Stimulated activated CD4-positive, alpha-beta T cell treated with anti-CD3 and anti-CD28 coated beads, Interleukin-4, amount 100 ng/mL, for 1 hour (primary cell): ENCODE results near the gene SDC1.

Experiments
- DNase-seq: peaks from one replicate; pipeline ENCODE4 v3.0.0-alpha.2; 2020

SDC1 gene

DNA sequence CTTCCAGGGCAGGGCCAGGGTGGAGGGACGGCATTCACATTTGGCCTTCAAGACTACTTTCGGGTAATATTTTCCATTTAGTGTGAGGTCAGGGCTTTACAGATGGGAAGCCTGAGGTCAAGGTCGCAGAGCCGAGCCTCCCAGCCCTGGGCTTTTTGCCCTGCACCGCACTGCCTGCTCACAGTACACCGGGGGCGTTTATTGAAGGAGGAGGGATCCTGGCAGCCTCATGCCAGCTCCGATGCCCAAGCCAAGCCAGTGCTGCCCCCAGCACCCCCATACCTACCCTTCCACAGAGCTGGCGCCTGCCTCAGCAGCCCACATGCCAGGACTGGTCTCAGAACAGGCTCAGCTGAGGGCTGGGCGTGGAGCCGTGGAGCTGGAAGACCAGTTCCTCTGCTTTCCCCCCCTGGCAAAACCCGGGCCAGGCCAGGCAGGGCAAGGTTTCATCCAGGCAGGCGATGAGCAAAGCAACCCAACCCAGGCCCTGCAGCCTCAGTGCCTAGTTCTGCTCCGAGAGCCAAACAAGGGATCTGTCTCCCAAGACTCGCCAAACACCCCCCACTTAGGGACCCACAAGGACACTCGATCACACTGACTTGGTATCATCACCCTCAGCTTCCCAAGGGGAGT is 11.9 kb downstream of the SDC1 start:
- no peak for DNase-seq

DNA sequence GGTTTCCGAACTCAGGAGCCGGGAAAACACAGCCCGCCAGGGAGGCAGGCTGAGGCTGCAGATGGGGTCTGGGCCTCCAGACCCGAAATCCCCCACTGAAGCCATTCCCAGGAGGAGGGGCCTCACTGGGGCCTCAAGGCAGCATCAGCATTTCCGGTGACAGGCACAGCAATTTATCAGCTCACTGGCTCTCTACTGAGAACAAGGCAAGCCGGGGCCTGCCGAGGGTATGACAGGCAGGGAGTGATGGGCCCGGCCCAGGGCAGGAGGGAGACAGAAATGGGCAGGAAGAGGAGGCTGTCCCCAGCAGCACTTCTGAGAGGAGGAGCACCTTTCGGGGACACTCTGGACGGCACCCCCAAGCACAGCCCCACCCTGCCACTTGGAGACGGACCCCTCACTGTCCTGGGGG is 12.5 kb downstream of the SDC1 start:
- no peak for DNase-seq

DNA sequence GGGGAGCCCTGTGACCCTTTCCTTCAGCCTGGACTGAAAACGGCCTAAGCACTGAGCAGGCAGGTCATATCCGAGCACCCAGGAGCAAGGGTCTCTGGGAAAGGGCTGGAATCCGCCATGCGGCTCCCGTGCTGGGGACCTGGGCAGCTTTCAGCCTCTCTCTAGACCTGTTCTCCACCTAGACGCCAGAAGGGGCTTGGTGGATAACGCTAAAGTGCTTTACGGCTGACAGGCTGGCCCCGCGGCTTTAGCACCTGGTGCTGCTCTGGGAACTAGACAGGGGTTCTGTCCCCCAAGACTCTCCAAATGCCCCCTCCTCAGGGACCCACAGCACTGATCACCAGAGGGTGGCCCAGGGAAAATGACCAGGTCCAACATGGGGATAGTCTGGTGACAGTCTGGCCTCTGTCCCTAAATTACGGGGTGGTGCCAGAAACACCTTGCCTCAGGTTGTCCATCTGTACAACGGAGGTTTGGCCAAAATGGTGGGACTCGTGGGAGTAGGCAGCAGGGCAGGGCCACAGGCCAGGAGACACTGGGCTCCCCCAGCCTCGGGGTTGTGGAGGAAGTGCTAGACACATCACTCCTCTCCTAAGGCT is 13.0 kb downstream of the SDC1 start:
- no peak for DNase-seq

DNA sequence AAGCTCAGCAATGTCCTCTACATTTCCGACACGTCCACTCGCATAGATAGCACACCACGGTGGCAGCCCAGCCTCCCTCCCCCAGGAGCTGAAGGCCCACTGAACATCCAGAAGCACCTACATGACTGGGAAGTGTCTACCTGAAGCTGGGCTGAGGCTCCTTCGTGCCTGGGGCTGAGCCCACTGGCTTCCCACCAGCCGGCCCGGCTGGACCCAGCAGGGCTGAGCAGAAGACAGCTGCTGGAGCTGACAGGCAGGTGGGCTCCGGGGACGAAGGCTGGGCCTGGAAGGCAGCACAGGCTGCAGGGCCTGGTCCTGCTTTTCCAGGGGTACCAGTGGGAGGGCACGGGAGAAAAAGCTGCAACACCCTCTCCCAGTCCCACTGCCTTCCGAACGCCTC is 13.5 kb downstream of the SDC1 start:
- DNase-seq = no peak

DNA sequence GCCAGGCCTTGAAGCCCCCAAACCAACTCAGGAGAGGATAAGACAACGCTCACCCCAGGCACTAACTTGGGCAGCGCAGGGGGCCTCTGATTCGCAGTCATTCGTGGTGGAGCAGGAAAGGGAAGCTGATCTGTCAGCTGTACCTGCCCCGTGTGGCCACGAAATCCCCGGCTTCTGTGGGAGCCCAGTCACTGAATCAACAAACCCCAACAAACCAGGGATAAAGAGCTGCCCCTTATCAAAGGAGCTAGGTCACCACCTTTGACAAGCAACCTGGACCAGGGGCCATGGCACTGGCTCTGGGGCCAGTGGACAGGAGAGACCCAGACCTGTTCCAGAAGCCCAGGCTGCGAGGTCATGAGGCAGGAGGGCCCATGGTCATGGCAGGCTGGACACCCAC is 14.5 kb downstream of the SDC1 start:
- no peak for DNase-seq

DNA sequence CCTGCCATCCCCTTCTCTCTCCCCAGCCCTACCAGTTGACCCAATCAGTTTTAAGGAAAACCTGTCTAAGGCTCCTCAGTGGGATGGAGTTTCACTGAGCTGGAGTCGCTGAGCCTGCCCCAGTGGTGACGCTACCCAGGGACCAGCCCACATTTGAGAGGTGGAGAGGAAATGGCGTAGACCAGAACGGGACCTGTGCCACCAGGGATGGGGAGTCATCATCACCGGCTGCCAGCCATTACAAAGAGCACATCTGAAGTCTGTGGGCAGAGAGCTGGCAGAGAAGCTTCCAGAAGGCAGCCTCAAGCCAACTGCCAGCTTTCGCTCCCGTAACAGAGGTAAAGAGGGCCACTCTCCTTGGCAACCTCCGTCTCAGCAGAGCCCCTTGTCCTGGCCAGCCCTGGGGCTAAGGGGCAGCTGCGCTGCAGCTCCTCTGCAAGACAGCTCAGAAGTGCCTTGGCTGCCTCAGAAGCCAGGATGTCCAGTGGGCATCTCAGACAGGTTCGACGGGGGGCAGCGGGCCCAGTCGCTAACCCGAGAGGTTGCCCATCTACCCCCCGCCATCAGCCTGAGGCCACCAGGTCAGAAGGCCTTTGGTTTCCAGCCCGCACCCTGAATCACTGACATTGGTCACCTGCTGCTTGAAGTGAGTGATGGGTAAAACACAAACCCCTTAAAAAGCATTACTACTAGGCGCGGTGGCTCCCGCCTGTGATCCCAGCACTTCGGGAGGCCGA is 15.4 kb downstream of the SDC1 start:
- no peak for DNase-seq

DNA sequence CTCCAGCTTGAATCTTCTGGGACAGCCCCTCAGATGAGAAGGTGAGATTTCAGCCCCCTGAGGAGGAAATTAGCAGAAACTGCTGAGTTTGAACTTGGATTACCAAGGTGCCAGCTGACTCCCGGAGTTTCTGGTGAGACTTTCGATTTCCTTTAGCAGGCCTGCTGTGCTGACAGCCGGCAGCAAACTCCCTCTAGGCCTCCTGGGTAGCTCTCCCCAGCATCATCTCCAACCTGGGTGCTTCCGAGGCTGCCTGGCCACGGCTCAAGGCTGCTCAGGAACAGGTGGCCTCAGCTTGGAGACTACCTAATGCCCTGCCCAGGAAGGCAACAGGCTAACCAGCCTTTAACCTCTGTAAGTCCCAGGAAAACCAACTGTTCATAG is 16.5 kb downstream of the SDC1 start:
- DNase-seq = no peak

DNA sequence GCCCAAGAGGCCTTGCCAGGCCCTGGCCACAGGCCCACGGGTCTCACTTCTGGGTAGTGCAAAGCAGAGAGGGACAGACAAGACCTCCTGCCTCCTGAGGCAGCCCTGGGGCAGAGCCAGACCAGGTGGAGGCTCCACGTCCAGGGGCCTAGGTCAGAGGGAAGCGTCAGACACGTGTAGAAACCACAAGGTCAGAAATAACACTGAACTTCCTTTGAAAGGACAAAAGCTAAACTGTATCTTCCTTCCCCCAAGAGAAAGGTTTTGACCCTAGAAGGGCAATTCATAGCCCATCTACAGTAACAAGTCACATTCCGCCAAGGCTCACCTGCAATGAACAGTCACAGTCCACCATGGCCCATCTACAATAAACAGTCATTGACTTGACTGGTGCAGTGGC is 17.9 kb downstream of the SDC1 start:
- no peak for DNase-seq

DNA sequence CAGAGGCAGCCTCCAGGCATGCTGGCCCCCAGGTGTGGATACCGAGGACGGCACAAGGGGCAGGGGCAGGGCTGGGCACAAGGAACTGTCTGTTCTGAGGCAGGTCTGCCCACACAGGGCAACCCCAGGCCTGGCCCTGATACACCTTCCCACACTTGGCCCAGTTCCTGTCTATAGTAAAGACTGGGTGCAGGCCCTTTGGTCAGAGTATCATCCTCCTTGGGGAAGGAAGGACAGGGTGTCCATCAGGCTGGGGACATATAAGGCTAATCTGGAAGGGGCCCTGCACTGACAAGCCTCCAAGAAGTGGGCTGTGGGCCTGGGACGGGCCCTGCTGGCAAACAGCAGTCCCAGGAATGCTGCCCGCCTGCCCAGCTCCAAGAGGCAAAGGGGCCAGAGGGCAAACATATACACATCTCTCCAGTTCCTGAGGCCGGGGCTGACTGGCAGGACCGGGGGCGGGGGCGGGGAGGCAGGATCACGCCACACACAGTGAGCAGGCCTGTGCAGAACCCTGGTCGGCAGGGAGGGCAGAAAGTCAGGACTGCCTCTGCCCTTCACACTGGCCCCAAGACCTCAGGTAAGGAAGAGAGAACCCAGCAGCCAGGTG is 18.9 kb downstream of the SDC1 start:
- no peak for DNase-seq

DNA sequence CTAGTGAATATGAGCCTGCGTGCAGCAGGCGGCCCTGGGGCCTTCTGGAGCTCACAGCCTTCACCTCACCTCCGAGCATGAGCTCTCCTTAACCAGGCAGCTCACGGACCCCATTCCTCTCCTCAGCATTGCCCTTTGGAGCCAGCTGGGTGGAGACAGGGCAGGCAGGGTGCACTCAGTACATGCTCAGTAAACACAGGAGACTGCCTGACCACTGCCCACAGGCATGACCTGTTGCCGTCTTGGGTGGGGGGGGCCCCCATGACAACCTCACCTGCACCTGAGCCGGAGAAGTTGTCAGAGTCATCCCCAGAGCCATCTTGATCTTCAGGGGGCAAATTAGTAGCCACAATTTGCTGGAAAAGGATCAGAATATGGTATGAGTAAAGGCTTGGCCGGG is 19.9 kb downstream of the SDC1 start:
- no peak for DNase-seq

DNA sequence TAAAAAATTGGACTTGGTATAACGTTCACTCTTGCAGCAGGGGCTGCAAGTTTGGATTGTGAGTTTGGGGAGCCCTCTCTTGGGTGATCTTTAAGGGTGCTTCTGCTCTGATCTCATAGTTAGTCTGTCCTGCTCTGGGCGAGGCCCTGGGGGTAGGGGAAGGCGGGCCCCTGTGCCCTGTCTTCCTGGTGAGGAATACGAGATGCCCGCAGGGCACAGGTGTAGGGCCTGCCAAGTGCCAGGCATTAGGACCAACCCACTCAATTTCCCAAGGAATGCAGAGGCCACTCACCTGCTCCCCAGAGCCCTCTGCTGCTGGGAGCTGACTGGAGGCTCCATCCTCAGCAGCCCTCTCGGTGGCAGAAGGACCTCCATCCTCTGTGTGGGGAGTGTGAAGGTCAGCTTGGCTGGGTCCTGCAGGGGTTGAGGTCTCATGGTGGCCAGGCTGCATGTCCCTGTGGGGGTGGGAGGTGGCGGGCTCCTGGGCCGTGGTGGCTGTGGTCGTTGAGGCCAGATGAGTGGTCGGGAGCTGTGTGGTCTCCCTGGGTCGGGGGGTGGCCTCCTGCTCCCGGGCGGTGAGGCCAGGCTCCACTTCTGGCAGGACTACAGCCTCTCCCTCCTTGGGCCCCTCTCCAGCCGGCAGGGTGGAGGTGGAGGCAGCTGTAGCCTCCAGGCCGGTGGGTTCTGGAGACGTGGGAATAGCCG is 21.3 kb downstream of the SDC1 start:
- no peak for DNase-seq

DNA sequence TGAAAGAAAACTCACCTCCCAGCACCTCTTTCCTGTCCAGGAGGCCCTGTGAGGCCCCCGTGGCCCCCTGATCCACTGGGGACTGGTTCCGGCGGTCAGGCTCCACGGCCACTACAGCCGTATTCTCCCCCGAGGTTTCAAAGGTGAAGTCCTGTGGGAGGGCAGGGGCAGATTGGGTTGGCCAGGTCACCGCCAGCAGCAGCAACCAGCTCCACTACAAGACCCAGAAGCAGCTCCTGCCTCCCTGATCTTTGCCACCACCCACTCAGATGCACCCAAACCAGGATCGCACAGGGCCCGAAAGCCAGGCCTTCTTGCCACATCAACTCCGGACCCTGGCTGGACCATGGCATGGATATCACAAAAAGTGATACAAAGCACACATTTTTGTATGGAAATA is 21.9 kb downstream of the SDC1 start:
- no peak for DNase-seq

DNA sequence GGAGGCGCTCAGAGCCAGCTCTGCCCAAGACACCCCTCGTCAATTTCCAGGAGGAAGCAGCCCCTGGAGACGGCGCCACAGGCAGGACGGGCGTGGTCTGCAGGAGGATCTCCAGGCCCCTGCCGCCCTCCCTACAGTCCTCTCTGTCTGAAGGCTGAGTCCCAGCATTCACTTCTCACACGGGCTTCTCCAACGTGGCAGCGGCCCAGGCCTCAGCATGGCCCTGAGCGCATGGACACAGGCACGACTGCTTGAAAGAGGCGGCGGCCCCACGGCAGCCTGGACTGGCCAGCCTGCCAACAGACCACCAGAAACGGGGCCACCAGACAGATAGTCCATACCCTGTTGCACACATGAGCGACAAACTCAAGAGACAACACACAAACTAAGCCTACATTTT is 23.3 kb downstream of the SDC1 start:
- DNase-seq = no peak

DNA sequence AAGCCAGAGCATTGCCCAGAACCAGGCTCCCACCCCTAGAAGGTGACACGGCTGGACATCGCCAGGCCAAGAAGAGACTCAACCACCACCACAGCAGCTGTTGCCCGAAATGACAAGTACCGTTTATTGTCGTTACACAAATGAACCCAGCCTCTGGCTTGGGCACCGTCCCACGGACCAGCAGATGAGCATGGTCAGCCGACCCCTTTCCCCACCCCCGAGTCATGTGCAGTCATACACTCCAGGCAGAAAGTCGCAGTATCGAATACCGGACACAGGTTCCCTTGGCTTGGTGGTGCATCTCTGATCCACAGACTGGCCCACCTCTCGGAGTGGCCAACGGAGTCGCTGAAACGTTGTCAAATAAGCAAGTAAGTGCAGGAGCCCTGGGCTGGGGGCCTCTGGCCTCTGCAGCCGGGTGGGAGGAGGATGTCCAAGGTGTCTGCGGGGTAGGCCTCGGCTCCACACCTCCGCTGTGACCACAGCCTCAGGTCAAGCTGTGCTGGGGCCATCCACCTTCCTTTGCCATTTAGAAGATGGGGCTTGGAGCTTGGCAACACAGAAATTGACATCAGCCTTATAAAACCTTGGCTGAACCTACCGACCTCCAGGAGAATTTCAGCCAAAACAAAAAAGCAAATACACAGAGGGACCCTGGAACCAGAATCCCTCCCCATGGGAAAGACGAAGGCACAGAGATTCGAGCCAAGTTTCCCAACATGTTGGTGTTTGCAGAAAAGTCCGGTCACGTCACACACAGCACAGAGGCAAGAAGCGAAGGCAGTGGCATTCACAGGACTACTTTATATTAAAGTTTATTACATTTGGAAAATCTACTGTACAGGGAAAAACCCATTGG is 24.0 kb downstream of the SDC1 start:
- DNase-seq = no peak

DNA sequence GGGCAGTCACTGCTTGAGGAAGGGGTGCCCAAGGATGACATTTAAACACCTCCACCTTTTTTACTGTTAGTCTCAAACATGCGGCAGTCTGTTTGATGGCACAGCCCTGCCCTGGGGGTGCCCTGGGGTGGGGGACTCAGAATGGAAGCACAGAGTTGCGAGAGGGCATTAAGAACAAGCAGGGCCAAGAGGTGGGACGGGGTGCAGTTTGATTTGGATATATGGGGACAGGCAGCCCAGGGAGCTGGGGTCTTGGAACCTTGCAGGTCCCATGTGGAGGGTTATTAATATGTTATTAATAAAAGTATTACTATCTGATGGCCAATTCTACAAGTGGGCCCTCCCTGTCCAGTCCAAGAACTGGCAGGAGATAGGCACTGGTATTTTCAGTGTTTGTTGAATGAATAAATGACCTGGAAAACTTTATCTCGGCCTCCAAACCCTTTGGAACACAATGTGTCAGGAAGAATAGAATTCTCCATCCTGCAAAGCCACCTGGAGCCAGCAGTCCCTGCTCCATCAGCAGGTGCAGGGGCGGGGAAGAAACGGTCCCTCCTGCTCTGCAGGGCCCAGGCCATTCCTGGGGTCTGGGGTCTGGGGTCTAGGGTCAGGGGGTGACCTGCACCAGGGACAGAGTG is 25.2 kb downstream of the SDC1 start:
- DNase-seq = no peak

DNA sequence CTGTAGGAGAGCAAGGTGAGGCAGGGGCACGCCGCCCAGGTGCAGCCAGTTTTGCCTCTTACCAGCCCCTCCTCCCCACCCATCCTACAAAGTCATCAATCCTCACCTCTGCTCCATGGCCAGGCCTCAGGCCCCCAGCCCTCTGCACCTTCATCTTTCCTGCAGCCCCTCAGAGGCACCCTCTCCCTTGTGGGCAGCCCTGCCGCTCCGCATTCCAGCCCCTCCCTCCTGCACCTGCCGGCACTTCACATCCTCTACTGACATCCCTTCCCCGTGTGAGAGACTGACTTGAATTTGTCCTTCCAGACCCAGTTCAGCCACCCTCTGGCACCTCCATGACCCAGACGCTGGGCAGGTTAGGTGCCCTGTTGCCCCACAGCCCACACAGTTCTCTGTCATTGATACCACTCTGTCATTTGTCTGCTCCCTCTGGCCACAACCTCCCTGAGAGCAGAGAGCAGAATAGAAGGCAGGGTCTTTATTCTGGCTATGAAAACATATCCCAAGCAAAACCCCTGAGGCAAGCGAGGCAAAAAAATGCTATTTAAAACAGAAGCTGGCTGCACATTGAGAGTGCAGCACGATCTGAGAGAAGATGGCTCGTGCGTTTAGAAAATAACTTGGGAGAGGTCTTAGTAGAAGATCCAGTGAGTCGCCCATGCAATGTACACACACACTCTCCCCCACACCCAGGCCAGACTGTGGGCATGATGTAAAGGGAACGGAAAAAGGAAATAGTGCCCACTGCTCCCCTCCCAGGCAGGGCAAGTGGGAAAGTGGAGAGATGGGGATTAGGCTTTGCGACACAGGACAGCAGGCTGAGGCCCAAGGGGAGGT is 25.9 kb downstream of the SDC1 start:
- DNase-seq = no peak

DNA sequence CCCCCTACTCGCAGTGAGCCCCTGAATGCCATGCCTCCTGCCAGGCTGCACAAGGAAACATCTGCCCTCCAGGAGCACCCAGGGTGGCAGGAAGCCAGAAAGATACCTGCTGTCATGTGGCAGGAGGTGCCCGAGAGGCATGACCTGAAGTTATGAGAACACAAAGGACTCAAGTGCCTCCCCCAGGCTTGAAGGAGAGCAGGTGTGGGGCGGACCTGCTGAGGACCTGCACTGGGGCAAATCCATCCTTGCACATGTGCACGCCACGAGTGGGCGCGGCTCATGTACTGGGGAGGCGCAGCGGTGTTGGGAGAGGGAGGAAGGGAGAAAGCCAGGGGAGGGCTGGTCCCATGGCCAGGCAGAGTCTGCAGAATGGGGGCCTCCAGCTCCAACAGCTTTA is 26.9 kb downstream of the SDC1 start:
- no peak for DNase-seq

DNA sequence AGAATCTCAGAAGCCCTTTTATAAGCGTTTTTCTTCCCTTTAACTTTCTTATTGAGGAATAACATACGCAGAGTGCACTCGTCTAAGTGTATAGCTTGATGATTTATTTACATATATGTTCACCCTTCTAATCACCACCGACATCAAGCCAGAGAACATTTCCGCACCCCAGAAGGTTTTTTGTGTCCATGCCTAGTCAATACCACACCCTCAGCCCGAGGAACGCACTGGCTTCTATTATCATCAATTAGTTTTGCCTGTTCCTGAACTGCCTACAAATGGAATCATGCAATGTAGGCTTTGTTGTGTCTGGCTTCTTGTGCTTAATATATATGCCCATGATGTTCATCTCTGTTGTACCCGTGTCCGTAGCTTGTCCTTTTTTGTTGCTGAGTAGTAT is 27.7 kb downstream of the SDC1 start:
- no peak for DNase-seq

DNA sequence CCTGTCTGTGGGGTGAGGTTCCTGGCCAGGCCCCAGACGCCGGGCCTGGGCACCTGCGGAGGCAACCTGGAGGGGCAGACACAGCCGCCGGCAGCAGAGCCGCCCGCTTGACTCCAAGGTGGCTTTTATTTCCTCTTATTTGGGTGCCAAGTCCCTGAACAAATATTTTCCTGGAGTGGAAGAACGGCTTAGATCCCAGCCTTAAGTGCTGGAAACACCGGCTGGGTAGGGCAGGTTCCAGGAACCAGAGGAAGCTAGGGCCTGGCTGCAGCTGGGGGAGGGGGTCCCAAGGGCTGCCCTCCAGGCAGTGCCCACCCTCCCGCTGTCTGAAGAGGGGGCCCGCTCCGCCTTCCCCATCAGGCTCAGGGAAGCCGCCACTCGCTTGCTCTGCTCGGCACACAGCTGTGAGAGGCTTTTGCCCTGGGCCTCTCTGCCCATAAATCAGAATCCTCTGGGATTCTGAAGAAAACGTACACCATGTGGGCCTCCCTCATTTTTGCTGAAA is 28.2 kb downstream of the SDC1 start:
- DNase-seq = no peak

DNA sequence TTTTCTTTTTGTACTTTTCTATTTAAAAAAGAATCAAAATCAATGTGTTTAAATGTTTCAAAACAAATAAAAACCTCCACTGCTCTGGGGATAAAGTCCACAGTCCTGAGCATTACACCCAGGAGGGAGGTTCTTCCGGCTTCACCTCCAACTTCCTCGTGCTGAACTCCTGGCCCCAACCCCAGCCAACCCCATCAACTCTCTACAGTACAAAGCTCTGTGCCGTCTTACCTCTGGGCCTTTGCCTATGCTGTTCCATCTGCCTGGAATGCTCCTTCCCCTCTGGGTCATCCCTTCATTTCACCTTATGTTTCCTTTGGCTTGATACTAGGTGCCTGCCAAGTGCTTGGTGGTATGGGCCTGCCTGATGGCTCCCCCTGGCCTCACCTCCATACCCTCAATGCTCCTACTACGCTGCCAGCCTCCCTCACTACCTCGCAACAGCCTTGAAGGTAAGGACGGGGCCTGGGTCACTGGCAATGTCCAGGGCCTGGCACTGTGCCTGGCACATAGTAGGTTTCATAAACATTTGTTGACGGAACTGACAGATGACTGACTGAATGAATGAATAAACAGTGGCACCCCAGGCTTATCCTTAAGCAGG is 28.8 kb downstream of the SDC1 start:
- no peak for DNase-seq
